KMS-11 (cell line): ENCODE data around the gene SLC48A1.

Experiments used
- H2AFZ ChIP-seq: fragments of 200-600 bp; sonication (generic); 2 replicates; pipeline ENCODE4 v1.6.1; 2016; ENCODE audit warnings: antibody characterized with exemption, mixed run types, low read depth
- H3K27ac ChIP-seq: fragments of 200-600 bp; sonication (generic); 2 replicates; pipeline ENCODE4 v1.6.1; 2016; ENCODE audit warnings: mild to moderate bottlenecking, mixed run types
- H3K27me3 ChIP-seq: fragments of 200-600 bp; sonication (generic); 2 replicates; pipeline ENCODE4 v1.6.1; 2017; ENCODE audit warnings: mild to moderate bottlenecking, low read depth, mixed run types, moderate library complexity; ENCODE audit not compliant: insufficient read depth
- H3K36me3 ChIP-seq: fragments of 200-600 bp; sonication (generic); 2 replicates; pipeline ENCODE4 v1.6.1; 2017; ENCODE audit warnings: mild to moderate bottlenecking, mixed run types; ENCODE audit not compliant: insufficient read depth
- H3K4me1 ChIP-seq: fragments of 200-600 bp; sonication (generic); 2 replicates; pipeline ENCODE4 v1.6.1; 2016; ENCODE audit warnings: mild to moderate bottlenecking, low read depth, mixed run types; ENCODE audit not compliant: poor library complexity, severe bottlenecking
- H3K4me2 ChIP-seq: fragments of 200-600 bp; sonication (generic); 2 replicates; pipeline ENCODE4 v1.7.0; 2016; ENCODE audit warnings: mild to moderate bottlenecking, mixed run types
- H3K4me3 ChIP-seq: fragments of 200-600 bp; sonication (generic); IDR thresholded peaks from 2 replicates; pipeline ENCODE4 v1.6.1; 2017; ENCODE audit warnings: low read depth, low read length, mixed read lengths; ENCODE audit not compliant: insufficient read depth
- H3K79me2 ChIP-seq: fragments of 200-600 bp; sonication (generic); 2 replicates; pipeline ENCODE4 v1.6.1; 2016; ENCODE audit warnings: low read depth, mixed run types; ENCODE audit not compliant: insufficient read depth
- H3K9ac ChIP-seq: fragments of 200-600 bp; sonication (generic); 2 replicates; pipeline ENCODE4 v1.6.1; 2016; ENCODE audit warnings: mild to moderate bottlenecking, mixed run types
- H4K20me1 ChIP-seq: fragments of 200-600 bp; sonication (generic); 2 replicates; pipeline ENCODE4 v1.6.1; 2016; ENCODE audit warnings: mild to moderate bottlenecking, mixed run types; ENCODE audit not compliant: insufficient read depth
- CTCF ChIP-seq: fragments of 200-600 bp; sonication (generic); conservative IDR thresholded peaks from 2 replicates; pipeline ENCODE4 v1.6.1; 2017; ENCODE audit warnings: low read depth, mild to moderate bottlenecking, antibody characterized with exemption, low read length, moderate library complexity, mixed read lengths

SLC48A1 gene

GRCh38 chr12:47822401-47822800, 49.4 kb downstream of the SLC48A1 start:
- Histone ChIP-seq H3K27me3 (no peaks in the 10 kb centered on the region), H3K4me1 (peaks cover 79% of the 10 kb centered on the region), H3K4me3 (no peak overlapping the region), H3K9ac (no peak overlapping the region), H3K36me3 (no peaks in the 10 kb centered on the region), H3K27ac (no peak overlapping the region), H3K4me2 (no peak overlapping the region), H4K20me1 (no peaks in the 10 kb centered on the region), H2AFZ (no peak overlapping the region), H3K79me2 (peaks cover 31% of the 10 kb centered on the region)
- no peak for TF ChIP-seq CTCF

GRCh38 chr12:47822863-47823262, 49.8 kb downstream of the SLC48A1 start:
- no peak for TF ChIP-seq CTCF
- Histone ChIP-seq H2AFZ (no peak overlapping the region), H3K4me3 (no peak overlapping the region), H3K36me3 (no peaks in the 10 kb centered on the region), H4K20me1 (no peaks in the 10 kb centered on the region), H3K79me2 (peaks cover 26% of the 10 kb centered on the region), H3K27me3 (no peaks in the 10 kb centered on the region), H3K4me1 (peaks cover 79% of the 10 kb centered on the region), H3K9ac (no peak overlapping the region), H3K4me2 (no peak overlapping the region), H3K27ac (no peak overlapping the region)

GRCh38 chr12:47823422-47824086, 50.5 kb downstream of the SLC48A1 start:
- H3K4me2 ChIP-seq: peak overlapping the region; percentile 64; the same call in 1 of the 2 replicates
- H2AFZ ChIP-seq: no peak overlapping the region
- H3K4me3 ChIP-seq: no peak overlapping the region
- H3K27ac ChIP-seq: peak overlapping the region; percentile 3; the same call in 1 of the 2 replicates
- no peak overlapping the region for H3K9ac ChIP-seq
- H3K27me3 ChIP-seq: no peaks in the 10 kb centered on the region
- peaks cover 19% of the 10 kb centered on the region for H3K79me2 ChIP-seq
- H3K36me3 ChIP-seq: no peaks in the 10 kb centered on the region
- peaks cover 79% of the 10 kb centered on the region for H3K4me1 ChIP-seq
- H4K20me1 ChIP-seq: no peaks in the 10 kb centered on the region
- no peak for TF ChIP-seq CTCF

GRCh38 chr12:47824198-47824597, 51.2 kb downstream of the SLC48A1 start:
- no peak for TF ChIP-seq CTCF
- no peaks in the 10 kb centered on the region for H3K36me3 ChIP-seq
- no peak overlapping the region for H3K4me3 ChIP-seq
- H3K4me2 ChIP-seq: peak overlapping the region; percentile 64
- H3K27me3 ChIP-seq: no peaks in the 10 kb centered on the region
- no peaks in the 10 kb centered on the region for H4K20me1 ChIP-seq
- peaks cover 13% of the 10 kb centered on the region; the same call in 1 of the 2 replicates for H3K79me2 ChIP-seq
- H2AFZ ChIP-seq: peak overlapping the region; percentile 39
- peaks cover 79% of the 10 kb centered on the region for H3K4me1 ChIP-seq
- no peak overlapping the region for H3K9ac ChIP-seq
- peak overlapping the region; percentile 22; the same call in 1 of the 2 replicates for H3K27ac ChIP-seq
